Activated T-cell treated with anti-CD3 and anti-CD28 coated beads, Interleukin-2, amount 50 U/mL, for 4 hours (primary cell): ENCODE measurements around the gene GPR176. TPM values are rescaled to one million over a fixed set of nuclear protein-coding genes. Genes with fewer than 3 reads are reported as not detected.

Source experiments
- ATAC-seq, 2 donors: fragments of 200-7000 bp; cut with Tn5 transposase; one replicate each; pipeline ENCODE4 v1.10.0; 2021
- DNase-seq: peaks from one replicate; pipeline ENCODE4 v3.0.0-alpha.2; 2020
- H3K27me3 Mint-ChIP-seq: one replicate; pipeline ENCODE4 v1.8.0; 2021; ENCODE audit warnings: low read depth, mixed read lengths
- H3K36me3 Mint-ChIP-seq: one replicate; pipeline ENCODE4 v1.8.0; 2022; ENCODE audit warnings: mixed read lengths; ENCODE audit not compliant: insufficient read depth
- H3K4me1 Mint-ChIP-seq: one replicate; pipeline ENCODE4 v1.8.0; 2021; ENCODE audit warnings: low read depth, mixed read lengths
- H3K4me3 Mint-ChIP-seq: one replicate; pipeline ENCODE4 v1.8.0; 2021; ENCODE audit warnings: mild to moderate bottlenecking, moderate library complexity, mixed read lengths
- H3K9me3 Mint-ChIP-seq: one replicate; pipeline ENCODE4 v1.8.0; 2021; ENCODE audit warnings: mixed read lengths
- total RNA-seq, 3 donors: library from RNA; stranded (reverse); gene quantifications; one replicate each; pipeline ENCODE4 v1.2.1, GENCODE V29; 2021

The GPR176 gene
- total RNA-seq, 3 donors from 2014 or later, result 0.13 to 0.19 (median 0.13) TPM

GRCh38 chr15:39846108-39846507 is 74.0 kb downstream of the GPR176 start:
- no peaks in the 10 kb centered on the region for H3K4me1 Mint-ChIP-seq
- DNase-seq, result no peak
- ATAC-seq, result no peak
- H3K27me3 Mint-ChIP-seq, result peaks cover 1% of the 10 kb centered on the region
- no peak overlapping the region for H3K4me3 Mint-ChIP-seq
- H3K9me3 Mint-ChIP-seq, result no peaks in the 10 kb centered on the region
- H3K36me3 Mint-ChIP-seq, result no peaks in the 10 kb centered on the region

DNA sequence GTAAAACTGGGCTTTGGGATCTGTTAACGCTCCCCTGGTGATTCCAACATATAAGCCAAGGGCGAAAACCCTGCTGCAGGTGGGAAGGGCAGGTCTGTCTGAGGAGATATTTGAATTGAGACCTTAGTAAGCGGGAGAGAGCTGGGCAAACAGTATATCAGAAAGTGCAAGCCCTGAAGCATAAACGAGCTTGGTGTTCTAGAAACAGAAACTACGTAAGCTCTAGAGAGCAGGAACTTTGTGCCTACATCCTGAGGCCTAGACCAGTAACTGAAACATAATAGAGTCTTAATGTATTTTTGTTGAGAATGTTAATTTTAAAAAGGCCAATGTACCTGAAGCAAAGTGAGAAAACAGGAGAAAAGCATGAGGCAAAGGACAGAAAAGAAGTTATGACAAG is 74.5 kb downstream of the GPR176 start:
- DNase-seq (no peak), ATAC-seq (no peak)
- no peaks in the 10 kb centered on the region for H3K4me1 Mint-ChIP-seq
- H3K4me3 Mint-ChIP-seq, result no peak overlapping the region
- no peaks in the 10 kb centered on the region for H3K36me3 Mint-ChIP-seq
- peaks cover 1% of the 10 kb centered on the region for H3K27me3 Mint-ChIP-seq
- no peaks in the 10 kb centered on the region for H3K9me3 Mint-ChIP-seq

DNA sequence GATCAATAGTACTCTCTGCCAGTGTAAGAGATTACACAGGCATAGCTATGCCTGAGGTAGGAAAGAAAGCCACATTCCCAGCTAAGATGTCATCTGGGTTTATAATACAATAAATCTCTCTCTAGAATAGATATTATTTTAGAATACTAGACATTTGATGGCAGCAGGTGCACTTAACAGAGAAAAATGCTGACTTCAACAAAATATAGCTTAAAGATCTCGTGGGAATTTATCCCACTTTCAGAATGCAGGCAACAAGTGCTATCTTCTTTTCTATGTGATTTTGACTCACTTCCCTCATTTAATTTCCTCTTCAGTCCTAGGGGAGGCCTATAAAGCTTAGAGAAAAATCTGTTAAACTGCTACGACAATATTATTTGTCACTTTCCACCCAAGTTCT is 76.5 kb downstream of the GPR176 start:
- DNase-seq, result no peak
- Mint-ChIP-seq H3K4me1 (no peaks in the 10 kb centered on the region), H3K27me3 (peaks cover 12% of the 10 kb centered on the region), H3K4me3 (no peak overlapping the region), H3K36me3 (no peaks in the 10 kb centered on the region), H3K9me3 (peaks cover 5% of the 10 kb centered on the region)
- ATAC-seq, result no peak

GRCh38 chr15:39837454-39837853 is 82.6 kb downstream of the GPR176 start:
- H3K9me3 Mint-ChIP-seq, result peaks cover 5% of the 10 kb centered on the region
- H3K4me1 Mint-ChIP-seq, result no peaks in the 10 kb centered on the region
- H3K4me3 Mint-ChIP-seq, result no peak overlapping the region
- ATAC-seq, result no peak
- H3K27me3 Mint-ChIP-seq, result peaks cover 33% of the 10 kb centered on the region
- no peak for DNase-seq
- no peaks in the 10 kb centered on the region for H3K36me3 Mint-ChIP-seq

- DNase-seq (no peak), ATAC-seq (no peak)
- H3K27me3 Mint-ChIP-seq, result peaks cover 33% of the 10 kb centered on the region
- H3K4me3 Mint-ChIP-seq, result no peak overlapping the region
- H3K4me1 Mint-ChIP-seq, result no peaks in the 10 kb centered on the region
- no peaks in the 10 kb centered on the region for H3K36me3 Mint-ChIP-seq
- peaks cover 5% of the 10 kb centered on the region for H3K9me3 Mint-ChIP-seq
These were observed 84.5 kb downstream of the GPR176 start for GRCh38 chr15:39835550-39835949.

DNA sequence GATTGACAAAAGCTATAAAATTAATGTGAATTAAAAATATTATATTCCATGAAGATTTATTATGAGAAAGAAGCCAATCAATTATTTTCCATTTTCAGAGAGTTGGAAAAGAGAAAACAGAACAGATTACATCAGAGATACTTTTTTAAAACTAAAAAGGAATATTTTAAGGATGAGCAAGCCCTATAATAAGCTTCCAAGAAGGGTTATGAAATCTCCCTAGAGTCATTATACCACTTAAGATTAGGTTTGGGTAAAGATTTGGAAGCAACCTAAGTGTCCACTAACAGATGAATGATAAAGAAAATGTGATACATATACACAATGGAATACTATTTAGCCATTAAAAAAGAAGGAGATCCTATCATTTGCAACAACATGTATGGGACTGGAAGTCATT is 85.8 kb downstream of the GPR176 start:
- ATAC-seq (no peak), DNase-seq (no peak)
- H3K4me1 Mint-ChIP-seq, result no peaks in the 10 kb centered on the region
- peaks cover 28% of the 10 kb centered on the region for H3K27me3 Mint-ChIP-seq
- no peaks in the 10 kb centered on the region for H3K36me3 Mint-ChIP-seq
- peaks cover 5% of the 10 kb centered on the region for H3K9me3 Mint-ChIP-seq
- no peak overlapping the region for H3K4me3 Mint-ChIP-seq

DNA sequence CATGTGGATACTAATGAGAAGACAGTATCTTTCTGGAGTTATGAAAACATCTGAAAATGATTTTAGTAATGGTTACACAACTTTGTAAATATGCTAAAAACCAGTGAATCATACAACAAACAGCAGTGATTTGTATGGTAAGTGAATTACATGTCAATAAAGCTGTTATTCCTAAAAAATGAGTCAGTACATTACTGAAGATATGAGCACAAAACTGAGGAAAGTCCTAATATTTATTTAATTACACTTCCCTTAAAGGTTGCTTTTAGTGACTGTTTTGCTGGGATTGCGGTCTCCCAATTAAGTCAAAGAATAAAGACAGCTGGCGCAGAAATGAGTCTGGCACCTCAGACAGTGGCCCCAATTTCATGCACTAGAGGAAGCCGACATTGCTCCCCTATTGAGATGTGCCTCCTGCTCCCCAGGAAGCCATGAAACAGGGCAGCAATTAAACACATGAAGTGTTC is 86.5 kb downstream of the GPR176 start:
- no peak for ATAC-seq
- no peak for DNase-seq
- Mint-ChIP-seq H3K9me3 (peaks cover under 1% of the 10 kb centered on the region), H3K27me3 (peaks cover 22% of the 10 kb centered on the region), H3K4me3 (no peak overlapping the region), H3K4me1 (no peaks in the 10 kb centered on the region), H3K36me3 (no peaks in the 10 kb centered on the region)

DNA sequence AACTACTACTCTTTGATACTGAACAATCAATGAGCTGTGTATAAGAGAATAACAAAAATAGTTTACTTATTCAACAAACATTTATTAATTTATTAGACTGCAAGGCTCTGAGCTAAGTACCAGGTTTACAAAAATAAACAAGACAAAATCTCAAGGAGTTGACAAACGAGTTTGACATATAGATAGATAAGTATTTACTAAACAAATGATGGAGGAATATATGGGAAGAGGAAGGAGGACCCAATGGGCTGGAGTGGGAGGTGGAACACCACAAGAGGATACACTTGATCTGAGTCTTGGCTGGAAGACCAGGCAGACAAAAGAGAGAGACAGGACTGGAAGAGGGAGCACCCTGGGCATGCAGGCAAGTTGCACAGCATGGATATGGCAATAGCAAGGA is 89.9 kb downstream of the GPR176 start:
- DNase-seq (no peak), ATAC-seq (no peak)
- H3K4me1 Mint-ChIP-seq, result no peaks in the 10 kb centered on the region
- no peak overlapping the region for H3K4me3 Mint-ChIP-seq
- no peaks in the 10 kb centered on the region for H3K9me3 Mint-ChIP-seq
- H3K27me3 Mint-ChIP-seq, result peaks cover 17% of the 10 kb centered on the region
- H3K36me3 Mint-ChIP-seq, result no peaks in the 10 kb centered on the region

GRCh38 chr15:39828374-39828931 is 91.6 kb downstream of the GPR176 start:
- H3K36me3 Mint-ChIP-seq, result no peaks in the 10 kb centered on the region
- no peak overlapping the region for H3K4me3 Mint-ChIP-seq
- H3K4me1 Mint-ChIP-seq, result no peaks in the 10 kb centered on the region
- ATAC-seq, result no peak
- no peaks in the 10 kb centered on the region for H3K9me3 Mint-ChIP-seq
- DNase-seq, result no peak
- peaks cover 13% of the 10 kb centered on the region for H3K27me3 Mint-ChIP-seq

- Mint-ChIP-seq H3K9me3 (no peaks in the 10 kb centered on the region), H3K27me3 (peaks cover 9% of the 10 kb centered on the region), H3K4me1 (no peaks in the 10 kb centered on the region), H3K36me3 (no peaks in the 10 kb centered on the region), H3K4me3 (no peak overlapping the region)
- ATAC-seq (no peak), DNase-seq (no peak)
These were observed 93.1 kb downstream of the GPR176 start for GRCh38 chr15:39826975-39827374.

- no peak for DNase-seq
- H3K4me1 Mint-ChIP-seq, result no peaks in the 10 kb centered on the region
- peaks cover 9% of the 10 kb centered on the region for H3K27me3 Mint-ChIP-seq
- no peaks in the 10 kb centered on the region for H3K9me3 Mint-ChIP-seq
- no peak overlapping the region for H3K4me3 Mint-ChIP-seq
- ATAC-seq, result no peak
- no peaks in the 10 kb centered on the region for H3K36me3 Mint-ChIP-seq
These were observed 96.4 kb downstream of the GPR176 start for GRCh38 chr15:39823634-39824033.

GRCh38 chr15:39820050-39820602 is 99.9 kb downstream of the GPR176 start:
- ATAC-seq (no peak), DNase-seq (no peak)
- H3K9me3 Mint-ChIP-seq, result no peaks in the 10 kb centered on the region
- H3K4me3 Mint-ChIP-seq, result no peak overlapping the region
- no peaks in the 10 kb centered on the region for H3K36me3 Mint-ChIP-seq
- no peaks in the 10 kb centered on the region for H3K4me1 Mint-ChIP-seq
- H3K27me3 Mint-ChIP-seq, result no peaks in the 10 kb centered on the region

DNA sequence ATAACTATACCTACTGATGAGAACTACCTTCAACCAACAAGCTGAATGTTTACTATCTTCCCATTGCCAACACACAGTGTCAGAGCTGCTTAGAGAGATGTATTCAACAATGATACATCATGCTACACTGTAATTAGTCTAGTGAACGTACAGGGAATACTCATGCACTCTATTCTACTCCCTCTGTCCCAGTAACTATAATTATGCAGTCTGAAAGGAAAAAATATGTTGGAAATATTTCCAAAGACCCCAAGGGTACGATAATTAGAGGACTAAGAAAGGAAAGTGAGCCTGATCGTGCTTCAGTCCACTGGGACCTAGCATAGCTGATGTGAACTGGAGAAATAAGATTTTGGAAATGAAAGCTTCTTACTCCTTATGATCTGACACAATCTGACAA is 100.5 kb downstream of the GPR176 start:
- ATAC-seq, result no peak

GRCh38 chr15:39817892-39818291 is 102.2 kb downstream of the GPR176 start:
- H3K36me3 Mint-ChIP-seq, result no peaks in the 10 kb centered on the region
- no peak overlapping the region for H3K4me3 Mint-ChIP-seq
- H3K9me3 Mint-ChIP-seq, result no peaks in the 10 kb centered on the region

More for the DNA sequence above, 100.5 kb downstream of the GPR176 start:
- no peaks in the 10 kb centered on the region for H3K4me1 Mint-ChIP-seq
- no peak overlapping the region for H3K4me3 Mint-ChIP-seq
- no peaks in the 10 kb centered on the region for H3K9me3 Mint-ChIP-seq
- H3K27me3 Mint-ChIP-seq, result no peaks in the 10 kb centered on the region
- no peak for DNase-seq
- H3K36me3 Mint-ChIP-seq, result no peaks in the 10 kb centered on the region

GRCh38 chr15:39814489-39814888 is 105.6 kb downstream of the GPR176 start:
- Mint-ChIP-seq H3K4me1 (no peaks in the 10 kb centered on the region), H3K36me3 (no peaks in the 10 kb centered on the region), H3K4me3 (no peak overlapping the region), H3K27me3 (peaks cover 11% of the 10 kb centered on the region), H3K9me3 (no peaks in the 10 kb centered on the region)
- ATAC-seq (no peak), DNase-seq (no peak)

More at GRCh38 chr15:39817892-39818291, 102.2 kb downstream of the GPR176 start:
- DNase-seq (no peak), ATAC-seq (no peak)
- Mint-ChIP-seq H3K27me3 (no peaks in the 10 kb centered on the region), H3K4me1 (no peaks in the 10 kb centered on the region)
